Measurements from ENCODE around the gene MYH7.
"Not testable (repeated sequence)": the region's sequence is repeated elsewhere in the genome, so short reads cannot be mapped to it uniquely, and the experiment has no call there.

MYH7 gene

GRCh38 chr14:23401291-23401690, 34.2 kb downstream of the MYH7 start:
- no peak overlapping the region for H3K4me3 ChIP-seq (ENCODE audit: low read depth, low read length)
- TF ChIP-seq, protein P1, sequence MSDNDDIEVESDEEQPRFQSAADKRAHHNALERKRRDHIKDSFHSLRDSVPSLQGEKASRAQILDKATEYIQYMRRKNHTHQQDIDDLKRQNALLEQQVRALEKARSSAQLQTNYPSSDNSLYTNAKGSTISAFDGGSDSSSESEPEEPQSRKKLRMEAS (IDR thresholded peaks at IDR 0.05; ENCODE audit: low read depth, low read length) = no peak
- TF ChIP-seq CTCF (IDR thresholded peaks at IDR 0.05; ENCODE audit: low read depth, low read length) (no peak), POLR2A (IDR thresholded peaks at IDR 0.05; ENCODE audit: extremely low read depth, insufficient read length) (no peak), MYC (IDR thresholded peaks at IDR 0.05; ENCODE audit: low read depth, low read length) (no peak)
- DNase-seq (ENCODE audit: low read depth) = peak; percentile 16

DNA sequence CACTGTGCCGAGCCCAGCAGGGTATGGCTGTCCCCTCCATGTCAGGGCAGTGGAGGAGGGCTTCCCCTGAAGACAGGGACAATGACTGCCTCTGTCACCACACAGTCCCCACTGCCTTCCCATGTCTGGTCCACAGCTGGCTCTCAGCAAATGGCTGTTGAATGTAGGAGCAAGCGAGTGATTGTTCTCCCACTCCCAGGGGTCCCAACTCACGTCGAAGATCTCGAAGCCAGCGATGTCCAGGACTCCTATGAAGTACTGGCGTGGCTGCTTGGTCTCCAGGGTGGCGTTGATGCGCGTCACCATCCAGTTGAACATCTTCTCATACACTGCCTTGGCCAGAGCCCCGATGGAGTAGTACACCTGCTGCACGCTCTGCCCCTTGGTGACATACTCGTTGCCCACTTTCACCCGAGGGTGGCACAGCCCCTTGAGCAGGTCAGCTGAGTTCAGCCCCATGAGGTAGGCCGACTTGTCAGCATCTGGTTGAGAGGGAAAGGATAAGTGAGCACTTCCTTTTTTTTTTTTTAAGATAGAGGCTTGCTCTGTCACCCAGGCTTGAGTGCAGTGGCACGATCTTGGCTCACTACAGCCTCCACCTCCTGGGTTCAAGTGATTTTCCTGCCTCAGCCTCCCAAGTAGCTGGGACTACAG, 34.8 kb downstream of the MYH7 start:
- not testable (repeated sequence) for DNase-seq (ENCODE audit: low read depth); H3K4me3 ChIP-seq (ENCODE audit: low read depth, low read length)

DNA sequence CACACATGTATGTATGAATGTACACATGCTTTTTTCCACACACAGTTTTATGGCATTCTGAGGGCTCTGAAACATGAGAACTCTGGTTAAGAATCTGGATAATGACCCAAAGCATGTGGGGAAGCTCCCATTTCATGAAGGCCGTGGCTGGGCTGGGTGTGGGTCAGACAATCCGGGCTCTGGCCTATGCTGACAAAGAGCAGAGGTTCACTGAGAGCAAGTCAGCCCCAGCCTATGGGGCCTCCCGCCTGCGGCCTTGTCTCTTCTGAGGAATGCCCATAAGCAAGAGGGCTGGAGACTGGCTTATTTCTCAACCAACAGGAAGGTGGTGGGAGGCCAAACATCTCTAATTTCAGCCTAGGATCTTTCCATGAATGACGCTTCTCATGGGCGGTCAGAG, 35.9 kb downstream of the MYH7 start:
- TF ChIP-seq POLR2A (IDR thresholded peaks at IDR 0.05; ENCODE audit: extremely low read depth, insufficient read length) (no peak), MYC (IDR thresholded peaks at IDR 0.05; ENCODE audit: low read depth, low read length) (no peak), CTCF (IDR thresholded peaks at IDR 0.05; ENCODE audit: low read depth, low read length) (no peak)
- TF ChIP-seq, protein P1 (IDR thresholded peaks at IDR 0.05; ENCODE audit: low read depth, low read length) = no peak
- no peak for DNase-seq (ENCODE audit: low read depth)
- no peak overlapping the region for H3K4me3 ChIP-seq (ENCODE audit: low read depth, low read length)

- no peak for TF ChIP-seq POLR2A (IDR thresholded peaks at IDR 0.05; ENCODE audit: extremely low read depth, insufficient read length)
- no peak for DNase-seq (ENCODE audit: low read depth)
- no peak overlapping the region for H3K4me3 ChIP-seq (ENCODE audit: low read depth, low read length)
These were observed 36.3 kb downstream of the MYH7 start for GRCh38 chr14:23399136-23399535.

DNA sequence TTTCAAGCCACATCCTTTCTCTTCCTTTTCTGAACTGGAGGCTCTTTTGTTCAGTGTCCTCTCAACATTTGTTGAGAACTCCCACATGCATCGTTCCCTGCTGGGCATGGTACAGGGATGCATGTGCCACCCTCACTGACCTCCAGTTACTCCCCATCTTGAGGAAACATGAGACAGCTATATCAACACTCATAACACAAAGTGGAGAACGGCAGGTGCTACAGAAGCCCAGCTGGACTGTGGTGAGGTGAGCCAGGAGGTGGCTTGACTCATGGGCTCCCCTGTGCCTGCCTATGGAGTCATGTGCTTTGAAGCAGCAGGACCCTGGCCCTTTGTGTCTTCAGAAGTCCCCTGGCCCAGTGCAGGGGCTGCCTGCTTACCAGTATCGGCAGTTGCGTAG, 37.1 kb downstream of the MYH7 start:
- DNase-seq (ENCODE audit: low read depth) = no peak
- TF ChIP-seq, protein P1 (IDR thresholded peaks at IDR 0.05; ENCODE audit: low read depth, low read length) = no peak
- TF ChIP-seq MYC (IDR thresholded peaks at IDR 0.05; ENCODE audit: low read depth, low read length) (no peak), POLR2A (IDR thresholded peaks at IDR 0.05; ENCODE audit: extremely low read depth, insufficient read length) (no peak), CTCF (IDR thresholded peaks at IDR 0.05; ENCODE audit: low read depth, low read length) (no peak)
- no peak overlapping the region for H3K4me3 ChIP-seq (ENCODE audit: low read depth, low read length)

GRCh38 chr14:23396781-23397407, 38.6 kb downstream of the MYH7 start:
- H3K4me3 ChIP-seq (ENCODE audit: low read depth, low read length) = no peak overlapping the region
- no peak for TF ChIP-seq CTCF (IDR thresholded peaks at IDR 0.05; ENCODE audit: low read depth, low read length)
- TF ChIP-seq MYC (IDR thresholded peaks at IDR 0.05; ENCODE audit: low read depth, low read length) = no peak
- no peak for DNase-seq (ENCODE audit: low read depth)

DNA sequence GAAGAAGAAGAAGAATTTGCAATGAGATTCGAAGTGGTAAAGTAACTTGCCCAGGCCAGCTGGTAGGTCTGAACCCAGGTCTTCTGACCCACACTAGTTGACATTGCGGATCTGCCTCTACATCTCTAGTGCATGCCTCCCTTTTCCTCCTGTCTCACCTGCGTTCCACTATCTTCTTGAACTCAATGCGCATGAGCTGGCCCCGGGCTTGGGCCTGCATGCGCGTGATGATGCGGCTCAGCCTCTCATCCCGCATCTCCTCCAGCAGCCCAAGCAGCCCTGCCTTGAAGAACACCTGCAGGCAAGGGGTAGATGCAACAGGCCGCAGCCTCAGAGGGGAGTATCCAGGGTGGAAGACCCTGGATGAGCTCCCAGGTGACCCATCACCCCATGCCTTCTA, 39.3 kb downstream of the MYH7 start:
- no peak for DNase-seq (ENCODE audit: low read depth)
- H3K4me3 ChIP-seq (ENCODE audit: low read depth, low read length) = no peak overlapping the region
- TF ChIP-seq, protein P1 (IDR thresholded peaks at IDR 0.05; ENCODE audit: low read depth, low read length) = no peak
- TF ChIP-seq CTCF (IDR thresholded peaks at IDR 0.05; ENCODE audit: low read depth, low read length) (no peak), POLR2A (IDR thresholded peaks at IDR 0.05; ENCODE audit: extremely low read depth, insufficient read length) (no peak), MYC (IDR thresholded peaks at IDR 0.05; ENCODE audit: low read depth, low read length) (no peak)

All from NB4 (cell line).